HG03457 (cell line): ENCODE measurements around the gene FAF1.
"Not testable (repeated sequence)": the region's sequence is repeated elsewhere in the genome, so short reads cannot be mapped to it uniquely, and the experiment has no call there.

Experiments
- ATAC-seq: cut with Tn5 transposase; IDR thresholded peaks from one replicate; pipeline ENCODE4 v1.9.1; 2021; ENCODE audit warnings: moderate number of reproducible peaks; ENCODE audit not compliant: unreplicated experiment

FAF1 gene

DNA sequence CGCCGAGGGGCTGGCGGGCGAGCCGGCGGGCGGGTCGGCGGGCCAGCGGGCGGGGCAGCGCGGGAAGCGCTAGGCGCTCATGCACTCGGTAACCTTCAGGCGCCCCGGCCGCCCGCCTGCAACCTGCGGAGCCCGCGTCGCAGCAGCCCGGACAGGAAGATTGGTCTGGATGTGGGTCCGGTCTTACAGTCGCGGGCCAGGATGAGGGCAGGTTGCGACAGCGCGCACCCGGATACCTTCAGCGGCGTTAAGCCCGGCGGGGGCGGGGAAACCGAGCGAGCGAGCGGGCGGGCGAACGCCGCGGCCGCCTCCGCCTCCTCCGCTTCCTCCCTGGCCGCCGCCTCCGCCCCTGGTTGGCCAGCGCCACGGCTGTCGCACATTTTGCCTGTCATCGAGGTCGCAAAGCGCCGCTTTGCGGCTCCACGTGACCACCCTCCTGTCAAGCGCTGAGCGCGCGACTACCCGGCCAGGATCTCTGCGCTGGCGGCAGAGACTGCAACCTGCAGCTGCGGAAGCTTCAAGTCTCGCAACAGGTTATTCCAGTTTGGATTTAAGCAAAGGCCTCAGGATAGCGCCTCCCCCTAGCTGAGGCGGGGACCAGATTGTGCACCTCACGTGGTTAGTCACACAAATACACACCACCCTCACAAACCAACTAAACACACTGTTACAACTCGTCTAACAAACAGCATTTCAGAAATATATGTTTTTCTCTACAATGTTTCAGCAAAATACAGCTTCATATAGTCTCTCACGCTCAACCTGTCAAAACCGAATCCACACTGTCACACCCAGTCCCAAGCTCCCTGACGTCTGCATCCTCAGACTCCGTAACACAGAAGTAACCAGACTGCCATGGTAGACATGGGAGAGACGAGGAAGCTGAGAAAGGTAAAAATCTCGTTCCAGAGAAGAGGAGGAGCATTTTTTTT lies at the start of gene FAF1:
TSS of gene FAF1 (minus strand) at position 355 of the 932 bp plus-strand sequence. CDS start 456 bp downstream, outside the sequence.
- peak; percentile 70 for ATAC-seq

DNA sequence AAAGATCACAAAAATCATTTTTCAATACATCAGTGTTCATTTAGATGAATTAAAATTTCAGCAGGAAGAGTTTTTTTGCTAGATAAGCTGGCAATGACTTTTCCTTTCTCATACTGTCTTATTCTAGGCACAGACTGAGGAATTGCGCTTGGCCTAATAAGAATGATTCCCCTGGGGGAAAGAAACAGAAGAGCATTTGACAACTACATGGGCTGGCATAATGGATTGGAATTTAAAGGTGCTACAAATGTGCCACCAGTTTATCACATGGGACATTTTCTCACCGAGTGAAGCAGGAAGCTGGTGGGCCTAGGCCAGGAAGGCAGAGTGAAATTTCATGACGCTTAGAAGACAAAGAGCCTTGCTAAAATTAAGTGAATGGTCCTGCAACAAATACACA lies 49.3 kb upstream of the FAF1 start:
- no peak for ATAC-seq

DNA sequence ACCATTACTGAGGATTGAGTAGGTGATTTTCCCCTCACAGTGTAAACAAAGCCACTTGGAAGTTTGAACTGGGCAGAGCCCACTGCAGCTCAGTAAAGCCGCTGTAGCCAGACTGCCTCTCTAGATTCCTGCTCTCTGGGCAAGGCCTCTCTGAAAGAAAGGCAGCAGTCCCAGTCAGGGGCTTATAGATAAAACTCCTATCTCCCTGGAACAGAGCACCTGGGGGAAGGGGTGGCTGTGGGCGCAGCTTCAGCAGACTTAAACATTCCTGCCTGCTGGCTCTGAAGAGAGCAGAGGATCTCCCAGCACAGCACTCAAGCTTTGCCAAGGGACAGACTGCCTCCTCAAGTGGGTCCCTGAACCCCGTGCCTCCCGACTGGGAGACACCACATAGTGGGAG lies 45.5 kb upstream of the FAF1 start:
- not testable (repeated sequence) for ATAC-seq

DNA sequence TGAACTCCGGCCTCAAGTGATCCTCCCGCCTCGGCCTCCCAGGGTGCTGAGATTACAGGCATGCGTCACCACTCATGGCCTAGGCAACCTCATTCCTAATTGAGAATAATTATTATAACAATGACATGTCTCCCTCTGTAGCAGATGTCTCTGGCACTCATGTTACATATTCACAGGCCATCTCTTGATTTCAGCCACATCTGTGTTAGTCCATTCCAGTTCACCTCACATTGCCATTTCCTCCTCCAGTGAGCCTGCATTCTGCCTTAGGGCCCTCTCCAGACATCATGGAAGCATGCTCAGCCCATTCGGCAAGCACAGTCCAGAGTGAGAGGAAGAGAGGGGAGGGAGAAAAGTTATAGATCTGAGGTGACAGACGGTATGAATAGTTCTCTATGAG lies 42.4 kb upstream of the FAF1 start:
- no peak for ATAC-seq

DNA sequence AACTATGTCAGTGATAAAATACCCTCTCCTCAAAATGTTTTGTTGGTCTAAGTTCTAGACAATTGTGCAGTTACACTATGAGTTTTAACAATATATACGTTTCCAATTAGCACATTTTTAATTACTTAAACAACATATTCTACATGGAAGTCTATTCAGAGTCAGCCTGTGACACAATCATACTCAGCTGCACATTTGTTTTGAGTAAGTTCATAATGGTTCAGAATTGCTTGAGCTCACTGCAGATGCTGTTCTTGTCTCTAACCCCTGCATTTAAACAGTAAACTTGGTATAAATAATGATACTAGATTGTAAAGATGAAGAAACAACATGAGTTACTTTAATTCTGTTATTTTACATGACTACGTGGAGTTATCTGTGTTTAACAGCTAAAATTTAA lies 40.6 kb upstream of the FAF1 start:
- no peak for ATAC-seq

DNA sequence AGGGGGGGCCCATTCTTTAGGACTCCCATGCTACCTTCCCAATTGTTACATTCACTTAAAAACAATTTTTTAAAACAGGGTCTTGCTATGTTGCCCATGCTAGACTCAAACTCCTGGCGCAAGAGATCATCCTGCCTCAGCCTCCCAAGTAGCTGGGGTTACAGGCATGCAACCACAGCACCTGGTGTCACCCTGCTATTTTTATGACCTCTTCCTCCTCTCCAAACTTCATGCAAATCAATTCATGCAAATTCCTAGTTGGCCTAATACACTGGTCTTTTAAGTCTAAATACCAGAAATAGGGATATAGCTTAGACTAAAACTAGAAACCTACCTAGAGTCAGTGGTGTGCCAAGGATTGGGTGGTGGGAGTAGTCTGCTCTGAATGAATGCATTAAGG lies 40.1 kb upstream of the FAF1 start:
- no peak for ATAC-seq

DNA sequence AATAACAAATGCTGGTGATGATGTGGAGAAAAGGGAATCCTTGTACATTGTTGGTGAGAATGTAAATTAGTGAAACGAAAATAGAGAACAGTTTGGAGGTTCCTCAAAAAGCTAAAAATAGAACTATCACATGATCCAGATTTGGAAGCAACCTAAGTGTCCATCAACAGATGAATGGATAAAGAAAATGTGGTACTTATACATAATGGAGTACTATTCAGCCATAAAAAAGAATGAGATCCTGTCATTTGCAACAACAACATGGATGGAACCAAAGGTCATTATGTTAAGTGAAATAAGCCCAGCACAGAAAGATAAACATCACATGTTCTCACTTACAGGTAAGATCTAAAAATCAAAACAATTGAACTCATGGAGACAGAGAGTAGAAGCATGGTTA lies 39.3 kb upstream of the FAF1 start:
- ATAC-seq: not testable (repeated sequence)

DNA sequence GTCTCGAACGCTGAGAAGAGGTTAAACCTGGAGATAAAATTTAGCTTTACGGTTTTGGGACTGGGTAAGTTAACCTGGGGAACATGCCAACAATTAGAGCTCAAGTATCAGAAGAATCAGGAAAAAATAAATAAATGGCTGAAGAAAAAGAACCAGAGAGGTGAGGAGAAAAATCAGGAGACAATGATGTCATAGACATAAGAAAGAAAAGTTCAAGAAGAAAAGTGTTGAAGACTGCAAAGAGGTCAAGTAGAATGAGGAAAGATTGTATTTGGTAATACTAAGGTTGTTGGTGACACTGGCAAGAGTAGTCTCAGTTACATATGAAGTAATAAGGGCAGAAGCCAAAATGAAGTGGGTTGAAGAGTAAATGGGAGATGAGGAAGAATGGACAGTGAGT lies 36.0 kb upstream of the FAF1 start:
- ATAC-seq: no peak

DNA sequence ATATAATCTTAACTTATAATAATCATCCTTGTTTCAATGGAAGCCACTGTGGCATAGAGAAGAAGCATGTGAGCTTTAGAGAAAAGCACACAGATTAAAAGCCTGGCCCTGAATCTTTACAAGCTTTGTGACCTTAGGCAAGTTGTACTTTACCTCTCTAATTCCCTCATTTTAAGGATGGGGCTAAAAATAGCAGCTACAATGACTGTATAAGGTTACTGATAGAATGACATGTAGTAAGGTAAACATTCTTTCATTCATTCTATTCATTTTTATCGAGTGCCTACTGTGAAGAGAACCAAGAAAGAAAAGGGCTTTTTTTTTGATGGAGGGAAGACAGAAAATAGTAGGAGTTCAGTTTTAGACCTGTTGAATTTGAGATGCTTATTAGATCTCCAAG lies 35.6 kb upstream of the FAF1 start:
- ATAC-seq: no peak

DNA sequence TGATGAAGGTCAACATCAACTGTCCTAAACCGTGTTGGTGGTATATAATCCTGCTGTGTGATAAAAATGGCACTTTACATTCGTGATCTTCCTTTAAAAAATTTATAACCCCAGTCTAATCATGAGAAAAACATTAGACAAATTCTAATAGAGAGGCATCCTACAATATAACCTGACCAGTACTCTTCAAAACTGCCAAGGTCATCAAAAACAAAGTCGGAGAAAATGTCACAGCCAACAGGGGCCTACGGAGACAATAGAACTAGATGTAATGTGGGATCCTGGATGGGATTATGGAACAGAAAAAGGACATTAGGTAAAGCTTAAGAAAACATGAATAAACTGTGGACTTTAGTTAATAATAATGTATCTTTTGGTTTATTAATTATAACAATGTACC lies 34.9 kb upstream of the FAF1 start:
- ATAC-seq: no peak

DNA sequence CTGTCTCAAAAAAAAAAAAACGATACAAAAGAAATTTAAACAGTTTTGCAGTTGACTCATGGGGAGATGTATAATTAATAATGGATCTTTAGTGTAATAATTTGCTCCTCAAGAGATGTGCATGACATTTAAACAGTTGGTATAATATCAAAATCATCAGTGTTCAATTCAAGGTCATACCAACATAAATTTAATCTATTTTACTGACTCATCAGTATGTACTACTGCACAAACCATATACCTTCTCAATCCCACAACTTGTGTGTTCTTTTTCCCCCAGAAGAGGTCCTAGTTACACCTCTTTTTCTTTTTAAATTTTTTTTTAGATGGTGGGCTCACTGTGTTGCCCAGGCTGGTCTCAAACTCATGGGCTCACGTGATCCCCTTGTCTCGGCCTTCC lies 33.6 kb upstream of the FAF1 start:
- no peak for ATAC-seq

DNA sequence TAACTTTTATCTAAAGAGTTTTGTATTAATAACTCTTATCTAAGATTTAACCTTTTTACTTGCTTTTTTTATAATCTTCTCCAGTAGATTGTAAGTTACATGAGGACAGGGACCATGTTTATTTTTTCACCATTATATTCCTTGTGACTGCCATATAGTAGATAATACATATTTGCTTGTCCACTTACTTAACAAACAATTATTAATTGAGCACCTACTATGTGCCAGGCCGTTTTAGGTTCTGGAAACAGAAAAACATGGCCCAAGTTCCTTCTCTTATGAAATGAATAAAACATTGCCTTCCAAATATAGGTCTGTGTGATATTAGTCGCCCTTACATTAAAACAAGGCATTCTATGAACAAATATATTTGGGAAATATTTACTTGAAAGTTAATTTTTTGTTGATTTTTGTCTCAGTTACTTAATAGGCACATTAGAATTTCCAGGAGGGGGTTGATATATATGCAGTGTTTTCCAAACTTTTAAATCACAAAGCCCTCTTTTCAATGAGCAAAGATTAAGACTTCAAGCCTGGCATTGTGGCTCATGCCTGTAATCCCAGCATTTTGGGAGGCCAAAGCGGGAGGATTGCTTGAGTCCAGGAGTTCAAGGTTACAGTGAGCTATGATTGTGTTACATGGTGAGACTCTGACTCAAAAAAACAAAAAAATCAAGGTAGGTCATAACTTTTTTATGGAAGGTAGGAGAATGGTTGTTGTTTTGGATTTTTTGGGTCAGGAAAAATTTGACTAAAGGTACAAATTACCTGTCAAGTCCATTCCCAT lies 32.7 kb upstream of the FAF1 start:
- no peak for ATAC-seq

DNA sequence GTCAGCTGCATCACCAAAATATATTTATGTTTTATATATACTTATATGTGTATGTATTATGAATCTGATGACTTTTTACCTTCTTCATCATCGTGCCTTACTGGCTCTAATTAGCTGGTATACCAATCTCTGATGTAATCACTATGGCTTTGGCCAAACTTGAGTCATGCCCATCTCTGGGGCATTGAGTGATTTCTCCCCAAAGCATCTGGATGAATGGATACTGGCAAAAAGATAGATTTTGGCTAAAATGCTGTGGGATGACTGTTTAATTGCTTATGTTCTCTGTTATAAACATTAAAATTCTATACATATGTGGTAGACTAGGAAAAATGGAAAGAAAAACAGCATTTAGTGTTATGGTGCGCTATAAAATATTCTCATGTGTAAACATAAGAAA lies 29.6 kb upstream of the FAF1 start:
- no peak for ATAC-seq

DNA sequence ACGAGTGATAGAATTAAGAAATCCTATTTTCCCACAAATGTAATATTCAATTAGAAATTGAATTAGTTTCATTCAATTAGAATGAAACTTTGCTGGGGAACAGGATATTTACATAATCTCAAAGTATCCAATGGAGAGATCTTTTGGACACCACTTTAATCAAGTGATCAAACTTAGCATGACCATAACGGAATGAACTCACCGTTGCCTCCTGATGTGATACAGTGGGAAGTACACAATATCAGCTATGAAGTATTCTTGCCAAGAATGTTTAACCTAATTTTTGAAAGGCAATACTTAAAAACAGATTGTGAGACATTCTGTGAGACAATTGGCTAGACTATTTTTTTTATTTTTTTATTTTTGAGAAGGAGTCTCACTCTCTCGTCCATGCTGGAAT lies 26.6 kb upstream of the FAF1 start:
- no peak for ATAC-seq

DNA sequence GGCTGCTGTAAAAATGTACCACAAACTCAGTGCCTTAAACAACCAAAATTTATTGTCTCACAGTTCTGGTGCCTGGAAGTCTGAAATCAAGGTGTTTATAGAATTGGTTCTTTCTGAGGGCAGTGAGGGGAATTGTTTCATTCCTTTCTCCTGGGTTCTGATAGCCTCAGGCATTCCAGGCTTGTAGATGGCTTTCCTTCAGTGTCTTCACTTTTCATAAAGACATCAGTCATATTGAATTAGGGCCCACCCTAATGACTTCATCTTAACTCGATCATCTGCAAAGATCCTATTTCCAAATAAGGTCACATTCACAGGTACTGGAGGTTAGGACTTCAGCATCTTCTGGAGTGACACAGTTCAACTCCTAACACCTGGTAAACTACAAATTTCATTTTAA lies 25.0 kb upstream of the FAF1 start:
- no peak for ATAC-seq

DNA sequence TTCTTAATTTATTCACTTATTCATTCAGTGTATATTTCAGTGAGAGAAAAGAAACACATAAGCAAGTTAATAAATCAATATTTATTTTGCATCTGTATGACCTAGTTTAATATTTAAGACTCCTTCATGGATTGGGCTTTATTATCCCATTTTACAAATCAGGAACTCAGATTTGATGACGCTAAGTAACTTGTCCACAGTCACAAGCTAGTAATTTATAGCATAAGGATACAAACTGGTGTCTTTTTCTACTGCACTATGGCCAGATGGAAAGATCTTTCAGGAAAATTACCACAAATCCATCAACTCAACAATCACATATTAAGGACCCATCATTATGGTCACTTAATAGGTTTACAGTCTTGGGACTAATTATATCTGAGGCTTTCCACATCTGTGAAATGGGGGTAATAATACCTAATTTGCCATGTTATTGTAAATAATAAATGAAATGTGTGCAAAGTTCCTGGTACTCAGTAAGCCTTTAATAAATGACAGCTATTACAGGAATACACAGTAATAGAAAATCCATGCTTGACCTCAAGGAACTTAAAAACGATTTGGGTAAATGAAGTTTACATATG lies 23.2 kb upstream of the FAF1 start:
- no peak for ATAC-seq

DNA sequence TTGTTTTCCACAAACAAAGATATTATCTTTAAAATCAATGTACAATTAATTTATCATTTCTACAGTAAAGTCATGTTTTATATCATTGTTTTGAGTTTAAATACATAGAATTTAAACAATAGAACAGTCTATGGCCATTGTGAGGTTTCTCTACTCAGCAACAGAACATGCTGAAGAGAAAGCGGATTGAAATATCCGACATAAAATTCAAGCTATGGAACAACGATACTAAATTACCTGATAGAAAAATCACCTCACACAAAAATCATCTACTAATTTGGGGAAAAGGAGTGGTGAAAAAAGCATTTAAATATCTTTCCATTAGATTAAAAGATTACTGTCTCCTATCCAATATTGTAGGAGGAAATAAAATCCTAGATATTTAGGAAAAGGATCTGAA lies 22.5 kb upstream of the FAF1 start:
- ATAC-seq: no peak

DNA sequence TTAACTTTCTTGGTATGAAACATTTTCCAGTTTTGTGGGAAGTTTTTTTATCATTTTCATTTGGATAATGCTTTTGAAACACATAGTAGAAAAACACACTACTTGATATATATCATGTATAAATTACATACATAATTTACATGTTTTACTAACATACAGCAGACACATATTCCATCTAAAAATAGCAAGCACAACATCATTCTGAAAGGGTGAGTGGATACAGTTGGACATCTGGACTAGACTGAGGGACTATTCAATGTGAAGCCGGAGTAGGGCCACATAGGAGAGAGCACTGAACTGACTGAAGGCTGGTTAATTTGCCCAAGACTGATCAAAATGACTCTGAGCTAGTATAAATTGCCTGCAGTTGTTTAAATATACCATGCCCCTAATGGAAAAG lies 21.7 kb upstream of the FAF1 start:
- no peak for ATAC-seq

DNA sequence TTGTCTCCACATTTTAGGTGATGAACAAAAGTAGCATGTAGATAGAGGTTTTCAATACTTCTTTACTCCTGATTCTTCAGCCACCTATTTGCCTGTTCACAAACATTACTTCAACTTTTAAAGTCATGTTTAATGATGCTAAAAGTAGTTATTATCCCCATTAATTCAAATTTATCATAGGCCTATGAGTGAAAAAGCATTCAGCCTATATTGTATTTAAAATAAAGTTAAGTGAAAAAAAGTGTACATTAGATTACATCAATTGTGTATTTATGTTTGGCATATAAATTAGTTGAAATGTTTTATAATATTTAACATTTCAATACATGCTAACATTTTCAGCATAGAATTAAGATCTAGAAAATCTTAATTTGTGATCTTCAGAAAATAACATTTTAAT lies 20.4 kb upstream of the FAF1 start:
- ATAC-seq: no peak

DNA sequence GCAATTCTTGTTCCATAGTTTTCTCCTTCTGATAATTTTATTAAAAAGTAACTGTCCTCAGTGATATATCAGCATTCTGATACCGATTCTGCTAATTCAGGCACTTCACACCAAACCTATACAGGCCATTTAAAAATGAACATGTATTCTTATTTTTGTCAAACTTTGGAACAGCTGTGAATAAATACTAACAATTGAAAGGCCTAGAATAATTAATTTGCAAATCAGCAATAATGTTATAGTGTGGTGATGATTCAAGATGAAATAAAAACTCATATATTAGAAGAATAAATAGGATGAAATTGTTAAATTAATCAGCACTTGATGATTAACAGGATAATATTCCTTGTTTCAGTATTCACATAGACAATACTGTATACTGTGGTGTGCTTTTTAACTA lies 19.9 kb upstream of the FAF1 start:
- ATAC-seq: no peak

DNA sequence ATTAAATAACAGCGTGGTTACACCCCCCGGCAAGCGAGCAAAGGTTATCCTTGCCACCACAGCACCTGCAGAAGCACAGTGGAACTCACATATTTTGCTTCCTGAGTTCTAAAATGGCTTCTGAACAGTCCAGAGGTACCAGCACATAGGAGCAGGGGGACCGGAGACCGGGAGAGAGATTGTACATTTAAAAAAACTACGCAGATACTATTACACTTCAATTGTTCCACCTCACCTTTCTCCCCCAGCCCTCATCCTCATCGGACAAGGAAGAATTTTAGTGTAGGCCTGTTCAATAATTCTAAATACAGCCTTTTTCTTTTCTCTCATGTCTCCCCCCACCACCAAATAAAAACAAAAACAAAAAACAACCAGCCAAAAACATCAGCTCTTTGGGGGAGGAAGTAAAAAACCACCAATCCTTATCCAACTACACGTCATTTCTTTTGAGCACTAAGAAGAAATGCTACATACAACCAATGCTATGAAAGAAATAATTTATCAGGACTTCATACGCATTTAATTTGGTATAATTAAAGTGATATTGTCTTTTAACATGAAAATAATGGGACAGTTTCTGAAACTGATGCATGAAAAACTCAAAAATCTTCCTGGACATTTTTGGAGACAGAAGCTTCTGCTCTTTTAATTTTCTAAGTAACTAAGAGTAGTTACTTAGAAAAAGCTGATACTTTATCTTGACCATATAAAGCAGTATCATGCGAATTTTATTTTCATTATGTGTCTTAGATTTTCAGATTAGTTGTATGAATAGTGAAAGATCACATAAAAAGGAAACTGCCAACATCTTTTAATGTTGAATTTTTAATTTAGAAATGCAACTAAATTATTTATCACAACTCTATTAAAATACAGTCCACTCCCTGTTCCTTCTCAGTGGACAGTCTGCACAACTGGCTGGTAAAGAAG lies 19.1 kb upstream of the FAF1 start:
- ATAC-seq: no peak
